A549 treated with RU486 at 1 μM for 4 hours (cell line): ENCODE results near the gene HNRNPDL. TPM values are rescaled to one million over a fixed set of nuclear protein-coding genes. Genes with fewer than 3 reads are reported as not detected.

Source experiments
- total RNA-seq: library from RNA; stranded (reverse); fragments of 200-300 nt; extraction: Qiagen RNA extraction; gene quantifications from 5 replicates; pipeline ENCODE4 v1.2.3, GENCODE V29; 2022; ENCODE audit warnings: low read depth

HNRNPDL gene
- 212 to 409 TPM (median 267 TPM) in 5 replicates for total RNA-seq

GRCh38 chr4:82430193-82430963, at the start of gene HNRNPDL, which contains the start of gene ENOPH1:
HNRNPDL (minus strand) TSS chr4:82430462; CDS start chr4:82429690, 772 bp downstream.
ENOPH1 (plus strand) TSS chr4:82430590; CDS start chr4:82430830, 240 bp downstream.

GRCh38 chr4:82373816-82374625, 56.2 kb downstream of the HNRNPDL start, which contains the start of gene HNRNPD:
HNRNPD (minus strand) TSS chr4:82373991; CDS start chr4:82373678, 313 bp downstream.

Other genes with a start within 250 kb of the HNRNPDL start
- gene HNRNPD, start 56.5 kb downstream of the HNRNPDL start, total RNA-seq: 220 to 363 TPM (median 255 TPM) in 5 replicates
- 23.4 to 34.9 TPM (median 31.6 TPM) in 5 replicates for gene ENOPH1, start 128 bp upstream of the HNRNPDL start, total RNA-seq
- gene TMEM150C, start 131.5 kb upstream of the HNRNPDL start, total RNA-seq: 0.67 to 1.4 TPM (median 0.93 TPM) in 5 replicates